ENCODE results near the gene WNT5A.

- TF ChIP-seq WT1 (tag by site-specific recombination; IDR thresholded peaks at IDR 0.05) (no peak), ZBTB26 (tag by site-specific recombination; optimal IDR thresholded peaks at IDR 0.05) (no peak), YY1 (tag by site-specific recombination; IDR thresholded peaks at IDR 0.05) (no peak), ZNF335 (tag by site-specific recombination; conservative IDR thresholded peaks at IDR 0.05) (no peak), ZNF544 (tag by site-specific recombination; IDR thresholded peaks at IDR 0.05) (no peak)
These were observed 18.9 kb downstream of the WNT5A start for GRCh38 chr3:55468251-55468650.

All from HEK293 (cell line).